GM21526 (cell line): ENCODE results near the gene CPSF3.
"Not testable (repeated sequence)": the region's sequence is repeated elsewhere in the genome, so short reads cannot be mapped to it uniquely, and the experiment has no call there.

ENCODE experiments used
- ATAC-seq: cut with Tn5 transposase; IDR thresholded peaks from one replicate; pipeline ENCODE4 v1.9.1; 2021; ENCODE audit warnings: moderate library complexity; ENCODE audit not compliant: unreplicated experiment, low FRiP score

The CPSF3 gene

GRCh38 chr2:9392898-9393765, 30.3 kb upstream of the CPSF3 start:
- no peak for ATAC-seq

- ATAC-seq = no peak
These were observed 28.6 kb upstream of the CPSF3 start for GRCh38 chr2:9394816-9395215.

GRCh38 chr2:9397201-9397600, 26.3 kb upstream of the CPSF3 start:
- ATAC-seq = no peak

- ATAC-seq = not testable (repeated sequence)
These were observed 25.2 kb upstream of the CPSF3 start for GRCh38 chr2:9398251-9398650.

- ATAC-seq = no peak
These were observed 24.3 kb upstream of the CPSF3 start for GRCh38 chr2:9398881-9399780.

DNA sequence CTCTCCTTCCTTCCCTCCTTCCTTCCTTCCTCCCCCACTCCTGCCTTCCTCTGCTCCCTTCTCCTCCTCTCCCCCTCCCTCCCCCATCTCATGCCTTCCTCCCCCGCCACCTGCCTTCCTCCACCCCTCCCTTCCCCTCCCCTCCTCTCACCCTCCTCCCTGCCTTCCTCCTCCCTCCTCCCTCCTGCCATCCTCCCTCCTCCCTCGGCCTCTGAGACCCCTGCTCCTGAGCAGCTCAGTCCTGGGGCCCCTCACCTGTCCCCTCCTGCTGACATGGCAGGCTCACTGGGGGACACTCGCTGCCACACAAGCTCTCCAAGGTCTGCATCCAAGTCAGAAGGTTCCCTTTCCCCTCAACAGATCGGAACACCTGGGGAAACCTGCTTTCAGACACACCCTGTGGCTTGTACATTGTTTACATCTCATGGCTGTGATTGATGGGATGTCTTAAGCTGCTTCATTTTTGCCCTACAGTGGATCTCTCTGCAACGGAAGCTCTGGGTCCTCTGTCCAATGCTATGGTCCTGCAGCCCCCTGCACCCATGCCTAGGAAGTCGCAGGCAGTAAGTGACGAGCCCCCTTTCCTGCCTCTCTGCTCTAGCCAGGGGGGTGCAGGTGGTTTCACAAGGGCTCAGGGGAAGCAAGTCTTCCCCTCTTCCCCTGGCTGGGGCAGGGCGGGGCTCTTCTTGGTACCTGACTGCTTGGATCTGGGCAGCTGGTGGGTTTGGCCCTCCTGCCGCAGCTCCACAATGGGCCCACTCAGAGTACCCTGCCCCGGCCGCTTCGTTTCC, 23.0 kb upstream of the CPSF3 start:
- ATAC-seq = no peak

- no peak for ATAC-seq
These were observed 22.4 kb upstream of the CPSF3 start for GRCh38 chr2:9401059-9401547.

- no peak for ATAC-seq
These were observed 21.6 kb upstream of the CPSF3 start for GRCh38 chr2:9401646-9402371.

GRCh38 chr2:9403924-9404323, 19.5 kb upstream of the CPSF3 start:
- no peak for ATAC-seq

- ATAC-seq = no peak
These were observed 19.0 kb upstream of the CPSF3 start for GRCh38 chr2:9404451-9404850.

- no peak for ATAC-seq
These were observed 17.8 kb upstream of the CPSF3 start for GRCh38 chr2:9405636-9406035.

- ATAC-seq = no peak
These were observed 16.7 kb upstream of the CPSF3 start for GRCh38 chr2:9406529-9407362.

DNA sequence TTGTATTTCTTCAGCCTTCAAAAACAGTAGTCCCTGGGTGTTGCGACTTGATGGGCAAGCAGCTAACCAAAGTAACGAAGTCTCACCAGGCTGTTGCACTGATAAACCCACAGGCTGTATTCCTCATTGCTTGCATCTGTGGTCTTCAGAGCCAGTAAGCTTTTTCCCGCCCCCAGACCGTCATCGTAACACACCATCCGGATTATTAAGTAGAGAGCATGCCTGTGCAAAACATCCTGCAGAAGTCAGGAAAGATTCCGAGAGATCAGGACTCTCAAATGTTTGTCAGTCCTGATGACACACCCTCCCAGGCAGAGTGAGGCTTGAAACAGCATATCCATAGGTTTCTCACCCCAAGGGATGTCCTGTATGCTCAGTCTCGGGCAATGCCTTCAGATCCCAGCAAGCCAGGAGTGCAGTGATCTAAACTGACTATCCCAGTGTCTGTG, 16.1 kb upstream of the CPSF3 start:
- ATAC-seq = no peak

GRCh38 chr2:9408641-9409151, 14.8 kb upstream of the CPSF3 start:
- ATAC-seq = no peak

- no peak for ATAC-seq
These were observed 13.3 kb upstream of the CPSF3 start for GRCh38 chr2:9410108-9410507.

DNA sequence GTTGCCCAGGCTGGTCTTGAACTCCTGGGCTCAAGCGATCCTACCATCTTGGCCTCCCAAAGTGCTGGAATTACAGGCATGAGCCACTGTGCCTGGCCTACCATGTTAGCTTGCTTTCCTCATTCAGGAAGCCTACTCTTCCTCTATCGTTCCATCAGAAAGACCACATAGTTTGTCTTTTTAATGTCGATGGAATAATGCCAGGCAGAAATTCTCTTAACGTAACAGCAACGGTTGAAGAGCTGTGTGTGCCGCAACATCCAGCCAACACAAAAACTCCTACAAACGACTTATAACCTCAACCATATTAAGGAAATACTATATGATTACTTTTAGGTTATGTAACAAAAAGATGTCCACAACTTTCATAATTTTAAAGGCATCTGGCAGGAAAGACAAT, 10.7 kb upstream of the CPSF3 start:
- no peak for ATAC-seq

DNA sequence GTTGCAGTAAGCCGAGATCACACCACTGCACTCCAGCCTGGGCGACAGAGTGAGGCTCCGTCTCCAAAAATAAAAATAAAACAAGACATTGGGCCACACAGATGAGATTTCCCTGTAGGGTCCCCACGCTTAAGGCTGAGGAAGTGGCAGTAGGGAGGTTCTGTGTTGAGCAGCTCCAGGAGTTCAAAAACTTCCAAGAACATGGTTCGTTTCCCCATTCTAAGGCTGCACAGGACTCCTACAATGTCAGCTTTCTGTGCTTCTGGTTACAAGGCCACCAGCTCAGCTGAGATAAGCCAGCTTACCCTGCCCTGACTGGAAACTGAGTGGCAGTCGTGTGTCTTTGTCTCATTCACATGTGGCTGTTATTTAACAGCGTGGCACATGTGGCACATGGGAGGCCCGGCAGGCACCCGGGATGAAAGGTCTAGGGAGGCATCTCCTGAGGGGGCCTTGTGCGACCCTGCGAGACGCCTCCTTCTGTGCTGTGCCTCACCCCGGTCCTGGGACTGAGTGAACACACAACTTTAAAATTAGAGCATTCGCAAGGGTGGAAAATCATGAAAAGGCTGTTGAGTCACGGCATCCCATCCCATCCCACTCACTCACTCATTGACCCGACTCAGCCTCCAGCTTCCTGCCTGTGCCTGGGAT, 7.8 kb upstream of the CPSF3 start:
- no peak for ATAC-seq

- no peak for ATAC-seq
These were observed 7.0 kb upstream of the CPSF3 start for GRCh38 chr2:9416267-9416961.
